Spleen (tissue), 7 donors: ENCODE measurements around the gene NDUFV2.

Experiments used
- CTCF ChIP-seq, 11 experiments: fragments of 200-600 bp in 7 of 11; fragments of 450-650 bp in 4 of 11; sonication (generic) in 4 of 11; IDR thresholded peaks in 8 of 11; conservative IDR thresholded peaks in 3 of 11; 1 replicate in 7 of 11; 2 replicates in 4 of 11; pipeline versions ENCODE4 v1.4.0 to v1.8.0; 2016 to 2021; ENCODE audit warnings: antibody characterized with exemption in 11 of 11, inconsistent platforms in 4 of 11, mild to moderate bottlenecking in 1 of 11
- POLR2A ChIP-seq, 3 donors: fragments of 450-650 bp; IDR thresholded peaks; one replicate each; pipeline ENCODE4 v1.5.1; 2017; ENCODE audit warnings: antibody characterized with exemption in 3 of 3, mild to moderate bottlenecking in 1 of 3
- donor health status: DM: no; HTN: no; CAD: no; lungs with moderate emphysema.
- donor health status: DM: no; HTN: no; CAD: no.
- donor health status: DM: no; HTN: no; CAD: no.

DNA sequence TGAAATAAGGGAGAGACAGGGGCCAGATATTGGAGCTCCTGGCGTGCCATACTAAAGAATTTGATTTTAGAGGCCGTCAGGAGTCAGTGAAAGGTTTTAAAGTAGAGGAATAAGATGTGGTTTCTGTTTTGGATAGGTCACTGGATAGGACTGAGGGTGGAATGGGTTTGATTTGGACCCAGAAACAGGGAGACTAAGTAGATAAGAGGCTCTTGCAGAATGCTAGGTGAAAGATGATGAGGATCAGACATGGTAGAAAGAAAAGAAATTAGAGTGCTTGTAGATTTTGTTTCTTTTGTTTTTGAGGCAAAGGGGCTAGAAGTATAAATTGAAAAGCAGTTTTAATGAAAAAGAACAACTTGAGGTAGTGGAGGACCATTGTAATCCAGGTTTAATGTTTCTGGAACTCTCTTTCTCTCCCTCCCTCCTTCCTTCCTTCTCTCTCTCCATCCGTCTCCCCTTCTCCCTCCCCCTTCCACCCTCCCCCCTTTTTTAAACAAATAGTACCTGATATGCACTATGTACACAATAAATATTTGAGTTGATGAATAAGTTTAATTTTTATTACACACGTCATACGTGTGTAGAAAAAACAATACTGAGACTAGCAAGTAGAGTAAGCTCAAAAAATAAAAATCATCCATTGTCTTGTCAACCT is 1.9 kb downstream of the NDUFV2 start:
- TF ChIP-seq POLR2A (IDR thresholded peaks at IDR 0.05): no peak
- no peak for TF ChIP-seq CTCF (IDR thresholded peaks at IDR 0.05 in 8 of 11, conservative IDR thresholded peaks at IDR 0.05 in 3 of 11)
